ENCODE results near the gene ADGRA1. TPM values are rescaled to one million over a fixed set of nuclear protein-coding genes. Genes with fewer than 3 reads are reported as not detected.
"Not testable (repeated sequence)": the region's sequence is repeated elsewhere in the genome, so short reads cannot be mapped to it uniquely, and the experiment has no call there.

The ADGRA1 gene
- total RNA-seq, 1 donor from 2014 or later: not detected

GRCh38 chr10:133096616-133097269, 9.0 kb downstream of the ADGRA1 start:
- no peak for DNase-seq (ENCODE audit: low spot score)

- DNase-seq (ENCODE audit: low spot score): no peak
Observed at GRCh38 chr10:133097418-133097817, 9.7 kb downstream of the ADGRA1 start.

- DNase-seq (ENCODE audit: low spot score): no peak
Observed at GRCh38 chr10:133097961-133098360, 10.2 kb downstream of the ADGRA1 start.

GRCh38 chr10:133098426-133099124, 10.9 kb downstream of the ADGRA1 start:
- no peak for DNase-seq (ENCODE audit: low spot score)

GRCh38 chr10:133099571-133099970, 11.8 kb downstream of the ADGRA1 start:
- DNase-seq (ENCODE audit: low spot score): no peak

- DNase-seq (ENCODE audit: low spot score): no peak
Observed at GRCh38 chr10:133100186-133100585, 12.5 kb downstream of the ADGRA1 start.

GRCh38 chr10:133100706-133101415, 13.1 kb downstream of the ADGRA1 start:
- no peak for DNase-seq (ENCODE audit: low spot score)

- no peak for DNase-seq (ENCODE audit: low spot score)
Observed at GRCh38 chr10:133101416-133101810, 13.7 kb downstream of the ADGRA1 start.

GRCh38 chr10:133102415-133103095, 14.8 kb downstream of the ADGRA1 start:
- no peak for DNase-seq (ENCODE audit: low spot score)

GRCh38 chr10:133103311-133103910, 15.7 kb downstream of the ADGRA1 start:
- no peak for DNase-seq (ENCODE audit: low spot score)

- DNase-seq (ENCODE audit: low spot score): no peak
Observed at GRCh38 chr10:133104068-133104962, 16.6 kb downstream of the ADGRA1 start.

GRCh38 chr10:133104963-133105640, 17.4 kb downstream of the ADGRA1 start:
- no peak for DNase-seq (ENCODE audit: low spot score)

GRCh38 chr10:133105686-133106390, 18.1 kb downstream of the ADGRA1 start:
- no peak for DNase-seq (ENCODE audit: low spot score)

GRCh38 chr10:133106516-133106915, 18.8 kb downstream of the ADGRA1 start:
- DNase-seq (ENCODE audit: low spot score): no peak

GRCh38 chr10:133107442-133107841, 19.7 kb downstream of the ADGRA1 start:
- no peak for DNase-seq (ENCODE audit: low spot score)

GRCh38 chr10:133109711-133110110, 22.0 kb downstream of the ADGRA1 start:
- no peak for DNase-seq (ENCODE audit: low spot score)

GRCh38 chr10:133110133-133110532, 22.4 kb downstream of the ADGRA1 start:
- DNase-seq (ENCODE audit: low spot score): no peak

GRCh38 chr10:133110609-133111275, 23.0 kb downstream of the ADGRA1 start:
- DNase-seq (ENCODE audit: low spot score): no peak

GRCh38 chr10:133111640-133112039, 23.9 kb downstream of the ADGRA1 start:
- not testable (repeated sequence) for DNase-seq (ENCODE audit: low spot score)
